Loucy (cell line): ENCODE measurements around the gene GNAS-AS1.

Experiments used
- EZH2phosphoT487 ChIP-seq: fragments of 200-600 bp; IDR thresholded peaks from 2 replicates; pipeline ENCODE4 v1.6.1; 2018; ENCODE audit warnings: antibody characterized with exemption, mild to moderate bottlenecking, moderate library complexity, borderline replicate concordance
- TF ChIP-seq, protein P1 (sequence below): fragments of 200-600 bp; sonication (generic); conservative IDR thresholded peaks from 2 replicates; pipeline ENCODE4 v1.5.1; 2014; ENCODE audit warnings: mild to moderate bottlenecking, antibody characterized with exemption, low read length

DNA sequence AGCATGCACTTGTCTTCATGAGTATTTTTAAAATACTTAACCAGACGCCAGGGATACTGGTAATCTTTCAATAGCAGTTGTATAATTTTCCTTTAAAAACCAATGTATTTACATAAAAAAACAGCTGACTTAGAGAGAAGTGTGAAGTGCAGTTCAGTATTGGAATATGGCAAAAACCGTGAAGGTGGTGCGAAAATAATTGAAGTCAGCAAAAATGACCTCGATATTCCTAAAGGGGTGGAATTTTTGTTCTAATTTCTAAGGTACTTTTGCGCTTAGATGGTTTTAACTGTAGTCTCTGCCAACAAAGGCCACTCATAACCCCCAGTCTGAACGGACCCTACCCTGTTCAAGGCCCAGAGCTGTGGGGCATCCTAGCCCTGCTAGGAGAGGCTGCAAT, 25.3 kb downstream of the GNAS-AS1 start:
- TF ChIP-seq, protein P1, sequence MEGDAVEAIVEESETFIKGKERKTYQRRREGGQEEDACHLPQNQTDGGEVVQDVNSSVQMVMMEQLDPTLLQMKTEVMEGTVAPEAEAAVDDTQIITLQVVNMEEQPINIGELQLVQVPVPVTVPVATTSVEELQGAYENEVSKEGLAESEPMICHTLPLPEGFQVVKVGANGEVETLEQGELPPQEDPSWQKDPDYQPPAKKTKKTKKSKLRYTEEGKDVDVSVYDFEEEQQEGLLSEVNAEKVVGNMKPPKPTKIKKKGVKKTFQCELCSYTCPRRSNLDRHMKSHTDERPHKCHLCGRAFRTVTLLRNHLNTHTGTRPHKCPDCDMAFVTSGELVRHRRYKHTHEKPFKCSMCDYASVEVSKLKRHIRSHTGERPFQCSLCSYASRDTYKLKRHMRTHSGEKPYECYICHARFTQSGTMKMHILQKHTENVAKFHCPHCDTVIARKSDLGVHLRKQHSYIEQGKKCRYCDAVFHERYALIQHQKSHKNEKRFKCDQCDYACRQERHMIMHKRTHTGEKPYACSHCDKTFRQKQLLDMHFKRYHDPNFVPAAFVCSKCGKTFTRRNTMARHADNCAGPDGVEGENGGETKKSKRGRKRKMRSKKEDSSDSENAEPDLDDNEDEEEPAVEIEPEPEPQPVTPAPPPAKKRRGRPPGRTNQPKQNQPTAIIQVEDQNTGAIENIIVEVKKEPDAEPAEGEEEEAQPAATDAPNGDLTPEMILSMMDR, result no peak
- no peak for TF ChIP-seq EZH2phosphoT487
